H1 (cell line): ENCODE data around the gene SPI1. TPM values are rescaled to one million over a fixed set of nuclear protein-coding genes. Genes with fewer than 3 reads are reported as not detected.

Source experiments
- CTCF ChIA-PET: fragments of 300-600 bp; sonication (Branson Sonifier 250); formaldehyde crosslinking; loops from one replicate; lab custom pipeline; 2021; ENCODE audit not compliant: partially characterized antibody; lab: Charles Lee
- POLR2A ChIA-PET: fragments of 300-600 bp; sonication (Branson Sonifier 250); formaldehyde crosslinking; loops from one replicate; lab custom pipeline; 2021; ENCODE audit warnings: inconsistent platforms; ENCODE audit not compliant: partially characterized antibody; lab: Charles Lee
- DNase-seq, 2 experiments: peaks; one replicate each; pipeline versions ENCODE4 v3.0.0 to v3.0.0-alpha.2; 2010 to 2022; ENCODE audit warnings: low spot score in 2 of 2, low read depth in 1 of 2, mixed read lengths in 1 of 2
- FAIRE-seq: peaks from 2 replicates; lab custom pipeline; 2011; peaks lifted over from hg19 to GRCh38; lab: Jason Lieb, UNC
- H2AFZ ChIP-seq: 2 replicates; pipeline ENCODE4 v1.8.1; 2012; ENCODE audit warnings: low read length, inconsistent platforms
- H2AK5ac ChIP-seq: 2 replicates; pipeline ENCODE4 v1.6.1; 2013; ENCODE audit warnings: low read depth, low read length
- H2BK120ac ChIP-seq: replicated peaks from 2 replicates; pipeline ENCODE3; 2013; ENCODE audit warnings: low read depth, low read length, inconsistent platforms
- H2BK12ac ChIP-seq: 2 replicates; pipeline ENCODE4 v1.6.1; 2013; ENCODE audit warnings: low read depth, low read length
- H2BK15ac ChIP-seq: 2 replicates; pipeline ENCODE4 v1.6.1; 2013; ENCODE audit warnings: low read length
- H2BK20ac ChIP-seq: 2 replicates; pipeline ENCODE4 v1.6.1; 2013; ENCODE audit warnings: low read length
- H2BK5ac ChIP-seq: 2 replicates; pipeline ENCODE4 v1.6.1; 2013; ENCODE audit warnings: low read depth, low read length
- H3K14ac ChIP-seq: 2 replicates; pipeline ENCODE4 v1.6.1; 2013; ENCODE audit warnings: inconsistent platforms; ENCODE audit not compliant: insufficient read length
- H3K18ac ChIP-seq: 2 replicates; pipeline ENCODE4 v1.6.1; 2013; ENCODE audit warnings: low read length; ENCODE audit errors: extremely low read depth
- H3K23ac ChIP-seq: 2 replicates; pipeline ENCODE4 v1.6.1; 2013; ENCODE audit warnings: inconsistent platforms; ENCODE audit not compliant: insufficient read length
- H3K23me2 ChIP-seq: 2 replicates; pipeline ENCODE4 v1.6.1; 2013; ENCODE audit warnings: low read depth, low read length
- H3K27ac ChIP-seq: 2 replicates; pipeline ENCODE4 v1.6.1; 2011; ENCODE audit warnings: low read depth, low read length, inconsistent platforms
- H3K27me3 ChIP-seq, 4 experiments: replicated peaks in 1 of 4; 1 replicate in 1 of 4; 2 replicates in 3 of 4; pipeline versions ENCODE4 v1.6.1 to v1.8.1; 2011 to 2013; ENCODE audit warnings: low read length in 3 of 4, mild to moderate bottlenecking in 3 of 4, inconsistent platforms in 2 of 4, mixed read lengths in 2 of 4, moderate library complexity in 1 of 4; ENCODE audit not compliant: control insufficient read depth in 3 of 4, insufficient read depth in 3 of 4; ENCODE audit errors: extremely low read depth in 1 of 4
- H3K36me3 ChIP-seq, 4 experiments: 2 replicates each; pipeline versions ENCODE4 v1.6.1 to v1.8.1; 2011 to 2013; ENCODE audit warnings: mild to moderate bottlenecking in 4 of 4, low read length in 3 of 4, moderate library complexity in 2 of 4, control low read depth in 1 of 4, inconsistent platforms in 1 of 4; ENCODE audit not compliant: insufficient read depth in 4 of 4, control insufficient read depth in 2 of 4
- H3K4ac ChIP-seq: replicated peaks from 2 replicates; pipeline ENCODE3; 2013; ENCODE audit warnings: low read length, low read depth, mixed read lengths, inconsistent platforms; ENCODE audit not compliant: insufficient read length
- H3K4me1 ChIP-seq, 4 experiments: replicated peaks in 1 of 4; 1 replicate in 1 of 4; 2 replicates in 3 of 4; pipeline versions ENCODE4 v1.6.1 to v1.8.1; 2011 to 2013; ENCODE audit warnings: low read length in 3 of 4, inconsistent platforms in 2 of 4, mixed read lengths in 1 of 4; ENCODE audit not compliant: insufficient read depth in 4 of 4, control insufficient read depth in 3 of 4
- H3K4me2 ChIP-seq, 2 experiments: 2 replicates each; pipeline versions ENCODE4 v1.6.1 to v1.8.1; 2011 to 2013; ENCODE audit warnings: low read depth in 2 of 2, low read length in 2 of 2, control low read depth in 1 of 2, inconsistent platforms in 1 of 2, mild to moderate bottlenecking in 1 of 2; ENCODE audit not compliant: insufficient read depth in 1 of 2
- H3K4me3 ChIP-seq, 4 experiments: fragments of 200-600, 300-600 bp in 1 of 4; sonication (generic), shearing (Covaris generic), sonication (Bioruptor Twin) in 1 of 4; 2 replicates each; pipeline versions ENCODE4 v1.5.1 to v1.8.1; 2011 to 2016; ENCODE audit warnings: low read length in 4 of 4, low read depth in 3 of 4, control low read depth in 2 of 4, inconsistent platforms in 2 of 4, mild to moderate bottlenecking in 2 of 4, mixed read lengths in 1 of 4, moderate library complexity in 1 of 4; ENCODE audit not compliant: insufficient read depth in 2 of 4; ENCODE audit errors: extremely low read depth in 1 of 4
- H3K56ac ChIP-seq: replicated peaks from 2 replicates; pipeline ENCODE3; 2013; ENCODE audit warnings: low read depth, mild to moderate bottlenecking, mixed read lengths, low read length, inconsistent platforms; ENCODE audit not compliant: insufficient read length
- H3K79me1 ChIP-seq: 2 replicates; pipeline ENCODE4 v1.6.1; 2013; ENCODE audit warnings: low read depth, low read length, control low read depth
- H3K79me2 ChIP-seq, 2 experiments: 2 replicates each; pipeline versions ENCODE4 v1.6.1 to v1.8.1; 2012 to 2013; ENCODE audit warnings: low read length in 2 of 2, mild to moderate bottlenecking in 2 of 2, inconsistent platforms in 1 of 2; ENCODE audit not compliant: insufficient read depth in 2 of 2, control insufficient read depth in 1 of 2
- H3K9ac ChIP-seq, 4 experiments: replicated peaks in 1 of 4; 1 replicate in 1 of 4; 2 replicates in 3 of 4; pipeline versions ENCODE4 v1.6.1 to v1.8.1; 2011 to 2013; ENCODE audit warnings: low read depth in 3 of 4, low read length in 3 of 4, control low read depth in 2 of 4, mild to moderate bottlenecking in 2 of 4, moderate library complexity in 2 of 4, inconsistent platforms in 1 of 4; ENCODE audit errors: extremely low read depth in 1 of 4
- H3K9me3 ChIP-seq, 2 experiments: 2 replicates each; pipeline versions ENCODE4 v1.6.1 to v1.8.1; 2012 to 2013; ENCODE audit warnings: mild to moderate bottlenecking in 2 of 2, moderate library complexity in 2 of 2, control low read depth in 1 of 2, inconsistent platforms in 1 of 2, low read depth in 1 of 2, low read length in 1 of 2, mixed read lengths in 1 of 2; ENCODE audit not compliant: insufficient read depth in 2 of 2
- H4K20me1 ChIP-seq, 2 experiments: replicated peaks in 1 of 2; 2 replicates each; pipeline versions ENCODE3 to v1.8.1; 2011 to 2013; ENCODE audit warnings: inconsistent platforms in 2 of 2, low read length in 2 of 2, mild to moderate bottlenecking in 1 of 2; ENCODE audit not compliant: insufficient read depth in 2 of 2, control insufficient read depth in 1 of 2
- H4K5ac ChIP-seq: 2 replicates; pipeline ENCODE4 v1.6.1; 2013; ENCODE audit warnings: low read length, low read depth, mixed read lengths, inconsistent platforms; ENCODE audit not compliant: insufficient read length
- H4K8ac ChIP-seq: 2 replicates; pipeline ENCODE4 v1.8.0; 2013; ENCODE audit warnings: mild to moderate bottlenecking, moderate library complexity, low read length, inconsistent platforms; ENCODE audit not compliant: insufficient read depth; ENCODE audit errors: extremely low read depth
- H4K91ac ChIP-seq: replicated peaks from 2 replicates; pipeline ENCODE3; 2013; ENCODE audit warnings: low read length, mixed read lengths, inconsistent platforms; ENCODE audit not compliant: insufficient read length
- BRCA1 ChIP-seq: IDR thresholded peaks from 2 replicates; pipeline ENCODE4 v1.6.1; 2012; ENCODE audit warnings: low read depth, low read length, improper control_type of control experiment
- CREB1 ChIP-seq: IDR thresholded peaks from 2 replicates; pipeline ENCODE4 v1.6.1; 2012; ENCODE audit warnings: inconsistent platforms
- GTF2F1 ChIP-seq: IDR thresholded peaks from 2 replicates; pipeline ENCODE4 v1.6.1; 2012; ENCODE audit warnings: low read depth, low read length, improper control_type of control experiment, borderline replicate concordance
- NANOG ChIP-seq: IDR thresholded peaks from 2 replicates; pipeline ENCODE4 v1.6.1; 2011; ENCODE audit warnings: low read length, low read depth, mild to moderate bottlenecking, inconsistent platforms; ENCODE audit not compliant: insufficient read depth, poor library complexity, severe bottlenecking
- RBBP5 ChIP-seq: IDR thresholded peaks from 2 replicates; pipeline ENCODE4 v1.7.1; 2012; ENCODE audit warnings: low read depth, mild to moderate bottlenecking, inconsistent platforms, low read length, moderate library complexity, borderline replicate concordance
- RXRA ChIP-seq: IDR thresholded peaks from 2 replicates; pipeline ENCODE4 v1.6.1; 2011; ENCODE audit warnings: low read depth, mild to moderate bottlenecking, low read length, moderate library complexity; ENCODE audit not compliant: insufficient read depth
- TAF7 ChIP-seq: optimal IDR thresholded peaks from 2 replicates; pipeline ENCODE3; 2011; ENCODE audit warnings: low read depth, mild to moderate bottlenecking, inconsistent platforms, low read length, moderate library complexity, borderline replicate concordance
- TCF12 ChIP-seq: IDR thresholded peaks from 2 replicates; pipeline ENCODE4 v1.6.1; 2011; ENCODE audit warnings: low read depth, mild to moderate bottlenecking, low read length
- YY1 ChIP-seq: IDR thresholded peaks from 2 replicates; pipeline ENCODE4 v1.6.1; 2011; ENCODE audit warnings: low read depth, mild to moderate bottlenecking, low read length
- WGBS, 2 experiments: shearing (Covaris generic) in 1 of 2; methylation state at CpG; one replicate each; pipeline versions ENCODE4 v1.1.6 to v1.1.7; 2013 to 2015; ENCODE audit warnings: low lambda C conversion rate in 2 of 2, mixed read lengths in 2 of 2, inconsistent platforms in 1 of 2, low coverage in 1 of 2, missing lambda C conversion rate in 1 of 2; ENCODE audit not compliant: insufficient replicate concordance in 2 of 2, insufficient coverage in 1 of 2, insufficient read length in 1 of 2; ENCODE audit errors: extremely low coverage in 1 of 2, missing lambda C conversion rate in 1 of 2; 5-methylcytosine and 5-hydroxymethylcytosine counted together
- polyA plus RNA-seq, 7 experiments: library from polyadenylated mRNA; depleted of rRNA in 3 of 7; stranded (reverse) in 5 of 7; unstranded in 2 of 7; fragments of >200 nt in 5 of 7; fragments of 200-250 nt in 2 of 7; gene quantifications; 1 replicate in 5 of 7; 2 replicates in 1 of 7; 4 replicates in 1 of 7; pipeline versions ENCODE4 v1.2.1 to v1.2.3, GENCODE V29; 2011 to 2013; ENCODE audit warnings: missing spikeins in 2 of 7, mixed read lengths in 2 of 7
- total RNA-seq: library from RNA; stranded (reverse); fragmentation: NEBNext Ultra II Directional; extraction: Animal tissue kit (Norgen Biotek cat#: 25700); gene quantifications from 2 replicates; pipeline ENCODE4 v1.2.1, GENCODE V29; 2021
- TF ChIP-seq, protein P1 (sequence below): IDR thresholded peaks from 2 replicates; pipeline ENCODE4 v1.6.1; 2012; ENCODE audit warnings: inconsistent platforms

The SPI1 gene
- total and polyA plus RNA-seq, 2 of the 8 experiments (the other 6 are each of a cell fraction or from before 2014, with no cell fraction given), result 0.12 TPM; not detected in 1

DNA sequence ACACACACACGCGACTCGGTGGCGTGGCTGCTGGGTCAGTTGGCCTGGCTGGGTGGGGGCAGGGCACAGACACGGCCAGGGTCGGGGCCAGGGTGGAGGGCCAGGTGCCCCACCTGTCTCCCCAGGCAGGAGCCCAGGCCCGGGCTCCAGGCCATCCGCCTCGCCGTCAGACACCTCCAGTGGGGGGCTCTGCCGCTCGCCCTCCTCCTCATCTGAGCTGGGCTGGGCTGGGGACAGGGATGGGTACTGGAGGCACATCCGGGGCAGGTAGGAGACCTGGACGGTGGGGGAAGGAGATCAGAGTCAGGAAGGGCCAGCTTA, 19.7 kb downstream of the SPI1 start:
- FAIRE-seq (no peak), DNase-seq (no peak)
- H2BK12ac ChIP-seq, result no peak overlapping the region
- no peak overlapping the region for H2BK120ac ChIP-seq
- no peaks in the 10 kb centered on the region for H3K27me3 ChIP-seq
- no peak overlapping the region for H3K4ac ChIP-seq
- H3K4me2 ChIP-seq, result no peak overlapping the region
- H4K5ac ChIP-seq, result no peak overlapping the region
- peaks cover 0 to 5% of the 10 kb centered on the region in 2 experiments; a peak in 1 of 4 replicates for H3K9me3 ChIP-seq
- H3K79me2 ChIP-seq, result no peaks in the 10 kb centered on the region
- H3K79me1 ChIP-seq, result 0 out of 2 replicates have a peak, but pooled peaks cover 2% of the 10 kb centered on the region
- H3K4me3 ChIP-seq, result no peak overlapping the region
- no peak overlapping the region for H4K8ac ChIP-seq
- CTCF ChIA-PET, result interaction anchor here (0.7 to 1.3 kb wide), 3 partner anchors 13 to 85 kb away, joined by 3 to 5 read pairs (median 3); no protein-coding TSS in a partner anchor
- no peak overlapping the region for H3K18ac ChIP-seq
- H3K4me1 ChIP-seq, result no peaks in the 10 kb centered on the region; a peak in 2 of 7 replicates
- peaks cover 16% of the 10 kb centered on the region for H3K23me2 ChIP-seq
- H3K56ac ChIP-seq, result no peak overlapping the region
- no peaks in the 10 kb centered on the region; a peak in 1 of 8 replicates for H3K36me3 ChIP-seq
- POLR2A ChIA-PET, result no interaction called here
- no peak overlapping the region for H2BK15ac ChIP-seq
- no peak overlapping the region for H3K14ac ChIP-seq
- H2BK5ac ChIP-seq, result no peak overlapping the region
- H3K9ac ChIP-seq, result no peak overlapping the region
- H2BK20ac ChIP-seq, result no peak overlapping the region
- no peak overlapping the region for H2AFZ ChIP-seq
- H3K23ac ChIP-seq, result no peak overlapping the region
- H4K91ac ChIP-seq, result no peak overlapping the region
- H3K27ac ChIP-seq, result no peak overlapping the region
- no peak overlapping the region for H2AK5ac ChIP-seq
- WGBS, 2 experiments, result 91% methylated on average over 14 of the region's 14 CpGs; no CpG with 5 or more reads in 1 of the 2 experiments
- peaks cover 0 to 12% of the 10 kb centered on the region in 2 experiments for H4K20me1 ChIP-seq
- TF ChIP-seq YY1, result no peak
- TF ChIP-seq RXRA, result no peak
- TF ChIP-seq, protein P1, sequence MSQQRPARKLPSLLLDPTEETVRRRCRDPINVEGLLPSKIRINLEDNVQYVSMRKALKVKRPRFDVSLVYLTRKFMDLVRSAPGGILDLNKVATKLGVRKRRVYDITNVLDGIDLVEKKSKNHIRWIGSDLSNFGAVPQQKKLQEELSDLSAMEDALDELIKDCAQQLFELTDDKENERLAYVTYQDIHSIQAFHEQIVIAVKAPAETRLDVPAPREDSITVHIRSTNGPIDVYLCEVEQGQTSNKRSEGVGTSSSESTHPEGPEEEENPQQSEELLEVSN, result no peak
- no peak for TF ChIP-seq NANOG
- no peak for TF ChIP-seq GTF2F1
- TF ChIP-seq BRCA1, result no peak
- no peak for TF ChIP-seq TAF7
- TF ChIP-seq TCF12, result no peak
- no peak for TF ChIP-seq CREB1
- no peak for TF ChIP-seq RBBP5
